ENCODE results near the gene NTM. TPM values are rescaled to one million over a fixed set of nuclear protein-coding genes. Genes with fewer than 3 reads are reported as not detected.

Gene NTM
- total and polyA plus RNA-seq, 2 donors (not counting 3 experiments of a cell fraction or from before 2014, with no cell fraction given), result 1.00 to 1.1 TPM

- intact Hi-C loops (cut with micrococcal nuclease) (no loop called here), dilution Hi-C loops (cut with MboI; ENCODE audit: extremely low pct_ligation_motif_present, low sequenced_read_pairs) (no loop called here)
- Histone ChIP-seq H4K20me1 (replicated peaks; ENCODE audit: control insufficient read depth, extremely low read depth, insufficient read depth, low read length) (no peaks in the 10 kb centered on the region), H3K4me1 (ENCODE audit: control insufficient read depth, extremely low read depth, insufficient read depth, low read length) (no peaks in the 10 kb centered on the region), H3K9ac (replicated peaks; ENCODE audit: extremely low read depth, insufficient read depth, low read length) (no peak overlapping the region), H3K27ac (ENCODE audit: insufficient read depth, low read depth, low read length) (no peak overlapping the region), H3K36me3 (ENCODE audit: control insufficient read depth in 2 of 2, extremely low read depth in 1 of 2, insufficient read depth in 2 of 2, low read length in 2 of 2) (no peaks in the 10 kb centered on the region), H3K9me3 (replicated peaks; ENCODE audit: control insufficient read depth, insufficient read depth, low read length) (no peaks in the 10 kb centered on the region), H3K9me1 (replicated peaks; ENCODE audit: control insufficient read depth, extremely low read depth, insufficient read depth, low read length) (no peaks in the 10 kb centered on the region), H3K4me3 (replicated peaks in 1 of 3; ENCODE audit: insufficient read depth in 1 of 3, low read depth in 1 of 3, low read length in 3 of 3) (no peak overlapping the region), H3K4me2 (ENCODE audit: insufficient read depth, low read length) (no peak overlapping the region), H2AFZ (ENCODE audit: low read depth, low read length) (no peak overlapping the region), H3K79me2 (ENCODE audit: control insufficient read depth, insufficient read depth, low read length) (no peaks in the 10 kb centered on the region), H3K27me3 (ENCODE audit: control insufficient read depth in 2 of 2, insufficient read depth in 2 of 2, low read length in 2 of 2) (no peaks in the 10 kb centered on the region)
- FAIRE-seq, result no peak
- CTCF ChIA-PET, result no interaction called here
- TF ChIP-seq POLR2AphosphoS5 (IDR thresholded peaks at IDR 0.05; ENCODE audit: insufficient read depth, low read depth, low read length) (no peak), EZH2 (IDR thresholded peaks at IDR 0.05; ENCODE audit: borderline replicate concordance, low read depth, low read length, severe bottlenecking) (no peak), JUN (IDR thresholded peaks at IDR 0.05; ENCODE audit: borderline replicate concordance, insufficient read depth, insufficient read length, low read depth) (no peak), POLR2A (IDR thresholded peaks at IDR 0.05; ENCODE audit: low read depth, low read length) (no peak), MAX (IDR thresholded peaks at IDR 0.05; ENCODE audit: insufficient read depth, insufficient read length) (no peak), FOS (IDR thresholded peaks at IDR 0.05; ENCODE audit: borderline replicate concordance, insufficient read depth, low read length) (no peak), GATA2 (IDR thresholded peaks at IDR 0.05; ENCODE audit: insufficient read depth, insufficient read length, low read depth, low read length) (no peak), MYC (IDR thresholded peaks at IDR 0.05; ENCODE audit: low read depth, low read length) (no peak)
- TF ChIP-seq, protein P1, sequence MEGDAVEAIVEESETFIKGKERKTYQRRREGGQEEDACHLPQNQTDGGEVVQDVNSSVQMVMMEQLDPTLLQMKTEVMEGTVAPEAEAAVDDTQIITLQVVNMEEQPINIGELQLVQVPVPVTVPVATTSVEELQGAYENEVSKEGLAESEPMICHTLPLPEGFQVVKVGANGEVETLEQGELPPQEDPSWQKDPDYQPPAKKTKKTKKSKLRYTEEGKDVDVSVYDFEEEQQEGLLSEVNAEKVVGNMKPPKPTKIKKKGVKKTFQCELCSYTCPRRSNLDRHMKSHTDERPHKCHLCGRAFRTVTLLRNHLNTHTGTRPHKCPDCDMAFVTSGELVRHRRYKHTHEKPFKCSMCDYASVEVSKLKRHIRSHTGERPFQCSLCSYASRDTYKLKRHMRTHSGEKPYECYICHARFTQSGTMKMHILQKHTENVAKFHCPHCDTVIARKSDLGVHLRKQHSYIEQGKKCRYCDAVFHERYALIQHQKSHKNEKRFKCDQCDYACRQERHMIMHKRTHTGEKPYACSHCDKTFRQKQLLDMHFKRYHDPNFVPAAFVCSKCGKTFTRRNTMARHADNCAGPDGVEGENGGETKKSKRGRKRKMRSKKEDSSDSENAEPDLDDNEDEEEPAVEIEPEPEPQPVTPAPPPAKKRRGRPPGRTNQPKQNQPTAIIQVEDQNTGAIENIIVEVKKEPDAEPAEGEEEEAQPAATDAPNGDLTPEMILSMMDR (IDR thresholded peaks at IDR 0.05; ENCODE audit: extremely low read depth in 1 of 2, insufficient read depth in 1 of 2, low read depth in 1 of 2, low read length in 2 of 2), result no peak
- POLR2A ChIA-PET, result no interaction called here
- no TSS peak for BruUV-seq (replicated peaks)
- no peak for DNase-seq (ENCODE audit: low read depth, low spot score)
Observed at GRCh38 chr11:131537748-131538147, 167.3 kb downstream of the NTM start.

Data from endothelial cell of umbilical vein (primary cell).